WTC11 (cell line): Measurements from ENCODE around the gene IL1R1.

Experiments
- CREB1 ChIP-seq: sonication (generic); formaldehyde crosslinking; IDR thresholded peaks from 2 replicates; pipeline ENCODE4 v1.8.0; 2023; ENCODE audit warnings: mild to moderate bottlenecking, missing genetic modification reagents
- FOXK1 ChIP-seq: sonication (generic); formaldehyde crosslinking; IDR thresholded peaks from 2 replicates; pipeline ENCODE4 v1.8.0; 2022; ENCODE audit warnings: mild to moderate bottlenecking, moderate library complexity, missing genetic modification reagents
- ZNF423 ChIP-seq: fragments of 250-450 bp; sonication (Bioruptor Pico); IDR thresholded peaks from 2 replicates; pipeline ENCODE4 v2.1.2; 2022; ENCODE audit warnings: mild to moderate bottlenecking, moderate library complexity
- TF ChIP-seq, protein P1 (sequence below): fragments of 200-600 bp; IDR thresholded peaks from 2 replicates; pipeline ENCODE4 v1.8.0; 2022; ENCODE audit warnings: antibody characterized with exemption
- TF ChIP-seq, protein P2 (sequence below): sonication (generic); formaldehyde crosslinking; conservative IDR thresholded peaks from 2 replicates; pipeline ENCODE4 v1.8.1; 2022; ENCODE audit warnings: mild to moderate bottlenecking, missing genetic modification reagents

DNA sequence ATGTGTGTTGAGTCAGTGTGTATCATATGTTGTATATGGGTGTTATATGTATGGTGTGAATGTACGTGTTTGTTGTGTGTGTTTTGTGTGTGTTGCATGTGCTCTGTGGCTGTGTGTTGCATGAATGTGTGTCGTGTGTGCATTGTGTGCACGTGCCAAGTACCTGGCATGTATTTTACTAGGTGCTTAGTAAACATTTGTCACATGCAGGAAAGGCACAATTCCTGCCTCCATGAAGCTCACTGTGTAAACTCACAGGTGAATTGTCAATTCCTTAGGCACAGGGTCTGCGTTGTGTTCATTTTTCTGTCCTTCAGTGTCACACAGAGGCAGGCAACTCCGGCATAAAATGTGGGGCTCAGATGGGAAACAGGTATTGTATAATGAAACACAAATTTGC, 22.3 kb upstream of the IL1R1 start:
- TF ChIP-seq, protein P1, sequence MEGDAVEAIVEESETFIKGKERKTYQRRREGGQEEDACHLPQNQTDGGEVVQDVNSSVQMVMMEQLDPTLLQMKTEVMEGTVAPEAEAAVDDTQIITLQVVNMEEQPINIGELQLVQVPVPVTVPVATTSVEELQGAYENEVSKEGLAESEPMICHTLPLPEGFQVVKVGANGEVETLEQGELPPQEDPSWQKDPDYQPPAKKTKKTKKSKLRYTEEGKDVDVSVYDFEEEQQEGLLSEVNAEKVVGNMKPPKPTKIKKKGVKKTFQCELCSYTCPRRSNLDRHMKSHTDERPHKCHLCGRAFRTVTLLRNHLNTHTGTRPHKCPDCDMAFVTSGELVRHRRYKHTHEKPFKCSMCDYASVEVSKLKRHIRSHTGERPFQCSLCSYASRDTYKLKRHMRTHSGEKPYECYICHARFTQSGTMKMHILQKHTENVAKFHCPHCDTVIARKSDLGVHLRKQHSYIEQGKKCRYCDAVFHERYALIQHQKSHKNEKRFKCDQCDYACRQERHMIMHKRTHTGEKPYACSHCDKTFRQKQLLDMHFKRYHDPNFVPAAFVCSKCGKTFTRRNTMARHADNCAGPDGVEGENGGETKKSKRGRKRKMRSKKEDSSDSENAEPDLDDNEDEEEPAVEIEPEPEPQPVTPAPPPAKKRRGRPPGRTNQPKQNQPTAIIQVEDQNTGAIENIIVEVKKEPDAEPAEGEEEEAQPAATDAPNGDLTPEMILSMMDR: no peak
- no peak for TF ChIP-seq CREB1
- TF ChIP-seq ZNF423 (CRISPR knock-in tag): no peak
- TF ChIP-seq, protein P2, sequence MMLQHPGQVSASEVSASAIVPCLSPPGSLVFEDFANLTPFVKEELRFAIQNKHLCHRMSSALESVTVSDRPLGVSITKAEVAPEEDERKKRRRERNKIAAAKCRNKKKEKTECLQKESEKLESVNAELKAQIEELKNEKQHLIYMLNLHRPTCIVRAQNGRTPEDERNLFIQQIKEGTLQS (CRISPR knock-in tag): no peak
- TF ChIP-seq FOXK1 (CRISPR knock-in tag): no peak
